G401 (cell line): Measurements from ENCODE around the gene MPC1L. TPM values are rescaled to one million over a fixed set of nuclear protein-coding genes. Genes with fewer than 3 reads are reported as not detected.

Source experiments
- total RNA-seq: library from RNA; depleted of rRNA; stranded (reverse); fragments of >200 nt; shearing (Covaris generic); gene quantifications from 2 replicates; pipeline ENCODE4 v1.2.3, GENCODE V29; 2014; rRNA removed

MPC1L gene
- total RNA-seq, 1 experiment from 2014 or later = not detected

Other genes starting within 250 kb of the MPC1L start
- 69.2 and 77.2 TPM in 2 replicates for gene ATP6AP2, start 42.5 kb upstream of the MPC1L start, total RNA-seq
- 11.9 and 17.1 TPM in 2 replicates for gene CXorf38, start 24.1 kb downstream of the MPC1L start, total RNA-seq
- 5.2 and 9.9 TPM in 2 replicates for gene MED14, start 112.1 kb downstream of the MPC1L start, total RNA-seq